Fibroblast of lung (primary cell): ENCODE results near the gene WNT7B. TPM values are rescaled to one million over a fixed set of nuclear protein-coding genes. Genes with fewer than 3 reads are reported as not detected.

ENCODE experiments used
- DNase-seq, 2 donors: peaks; one replicate each; pipeline versions ENCODE4 v3.0.0 to v3.0.0-alpha.2; 2010; ENCODE audit warnings: low read depth in 2 of 2
- H2AFZ ChIP-seq: 2 replicates; pipeline ENCODE4 v1.5.1; 2012; ENCODE audit warnings: low read length, control low read depth, inconsistent platforms
- H3K27ac ChIP-seq: 2 replicates; pipeline ENCODE4 v1.5.1; 2011; ENCODE audit warnings: low read length, control low read depth; ENCODE audit not compliant: insufficient read depth
- H3K27me3 ChIP-seq: 2 replicates; pipeline ENCODE4 v1.5.1; 2011; ENCODE audit warnings: mild to moderate bottlenecking, low read length; ENCODE audit not compliant: control insufficient read depth, insufficient read depth
- H3K36me3 ChIP-seq: 2 replicates; pipeline ENCODE4 v1.5.1; 2011; ENCODE audit warnings: low read length; ENCODE audit not compliant: control insufficient read depth, insufficient read depth
- H3K4me1 ChIP-seq: 2 replicates; pipeline ENCODE4 v1.5.1; 2011; ENCODE audit warnings: low read length; ENCODE audit not compliant: control insufficient read depth, insufficient read depth; ENCODE audit errors: extremely low read depth
- H3K4me2 ChIP-seq: 2 replicates; pipeline ENCODE4 v1.5.1; 2011; ENCODE audit warnings: low read length, control low read depth; ENCODE audit not compliant: insufficient read depth; ENCODE audit errors: extremely low read depth
- H3K4me3 ChIP-seq, 4 experiments: fragments of 200-600 bp in 1 of 4; sonication (generic) in 1 of 4; replicated peaks in 1 of 4; 2 replicates each; pipeline ENCODE4 v1.5.1; 2011 to 2016; ENCODE audit warnings: low read length in 4 of 4, low read depth in 3 of 4, mild to moderate bottlenecking in 3 of 4, control low read depth in 2 of 4, inconsistent platforms in 1 of 4, mixed read lengths in 1 of 4; ENCODE audit not compliant: insufficient read depth in 1 of 4; ENCODE audit errors: control extremely low read depth in 1 of 4
- H3K79me2 ChIP-seq: 2 replicates; pipeline ENCODE4 v1.5.1; 2012; ENCODE audit warnings: mild to moderate bottlenecking, low read length, inconsistent platforms; ENCODE audit not compliant: control insufficient read depth, insufficient read depth
- H3K9ac ChIP-seq: 2 replicates; pipeline ENCODE4 v1.5.1; 2011; ENCODE audit warnings: mild to moderate bottlenecking, low read length, control low read depth; ENCODE audit not compliant: insufficient read depth
- H3K9me3 ChIP-seq: 2 replicates; pipeline ENCODE4 v1.5.1; 2012; ENCODE audit warnings: low read depth, low read length; ENCODE audit not compliant: control insufficient read depth, insufficient read depth
- H4K20me1 ChIP-seq: 2 replicates; pipeline ENCODE4 v1.5.1; 2011; ENCODE audit warnings: low read length; ENCODE audit not compliant: control insufficient read depth, insufficient read depth; ENCODE audit errors: extremely low read depth
- EZH2 ChIP-seq: IDR thresholded peaks from 2 replicates; pipeline ENCODE4 v1.5.1; 2012; ENCODE audit warnings: low read length, control low read depth, mild to moderate bottlenecking; ENCODE audit errors: missing control alignments
- polyA plus RNA-seq, 2 donors: library from polyadenylated mRNA; depleted of rRNA in 1 of 2; stranded (reverse) in 1 of 2; unstranded in 1 of 2; fragments of >200 nt; gene quantifications; 2 replicates each; pipeline ENCODE4 v1.2.1, GENCODE V29; 2011 to 2012; ENCODE audit warnings: missing spikeins in 1 of 2
- total RNA-seq: library from RNA; depleted of rRNA; stranded (reverse); fragments of >200 nt; gene quantifications from 2 replicates; pipeline ENCODE4 v1.2.1, GENCODE V29; 2014
- TF ChIP-seq, protein P1 (sequence below), 2 donors: IDR thresholded peaks in 1 of 2; conservative IDR thresholded peaks in 1 of 2; 1 replicate in 1 of 2; 2 replicates in 1 of 2; pipeline ENCODE4 v1.5.1; 2011 to 2012; ENCODE audit warnings: low read length in 2 of 2, control low read depth in 1 of 2, inconsistent platforms in 1 of 2, low read depth in 1 of 2, mild to moderate bottlenecking in 1 of 2

WNT7B gene
- total and polyA plus RNA-seq, 2 donors (not counting 1 experiment from before 2014, with no cell fraction given), result 0.17 TPM; not detected in 1

GRCh38 chr22:45933506-45934167 is 43.3 kb downstream of the WNT7B start:
- Histone ChIP-seq H3K36me3 (no peaks in the 10 kb centered on the region), H3K9me3 (no peaks in the 10 kb centered on the region), H2AFZ (no peak overlapping the region), H3K4me3 (no peak overlapping the region), H3K27me3 (peaks cover 16% of the 10 kb centered on the region), H3K79me2 (no peaks in the 10 kb centered on the region), H3K4me2 (no peak overlapping the region), H3K27ac (no peak overlapping the region), H3K9ac (no peak overlapping the region), H4K20me1 (no peaks in the 10 kb centered on the region), H3K4me1 (peaks cover 4% of the 10 kb centered on the region)
- no peak for DNase-seq
- TF ChIP-seq, protein P1, sequence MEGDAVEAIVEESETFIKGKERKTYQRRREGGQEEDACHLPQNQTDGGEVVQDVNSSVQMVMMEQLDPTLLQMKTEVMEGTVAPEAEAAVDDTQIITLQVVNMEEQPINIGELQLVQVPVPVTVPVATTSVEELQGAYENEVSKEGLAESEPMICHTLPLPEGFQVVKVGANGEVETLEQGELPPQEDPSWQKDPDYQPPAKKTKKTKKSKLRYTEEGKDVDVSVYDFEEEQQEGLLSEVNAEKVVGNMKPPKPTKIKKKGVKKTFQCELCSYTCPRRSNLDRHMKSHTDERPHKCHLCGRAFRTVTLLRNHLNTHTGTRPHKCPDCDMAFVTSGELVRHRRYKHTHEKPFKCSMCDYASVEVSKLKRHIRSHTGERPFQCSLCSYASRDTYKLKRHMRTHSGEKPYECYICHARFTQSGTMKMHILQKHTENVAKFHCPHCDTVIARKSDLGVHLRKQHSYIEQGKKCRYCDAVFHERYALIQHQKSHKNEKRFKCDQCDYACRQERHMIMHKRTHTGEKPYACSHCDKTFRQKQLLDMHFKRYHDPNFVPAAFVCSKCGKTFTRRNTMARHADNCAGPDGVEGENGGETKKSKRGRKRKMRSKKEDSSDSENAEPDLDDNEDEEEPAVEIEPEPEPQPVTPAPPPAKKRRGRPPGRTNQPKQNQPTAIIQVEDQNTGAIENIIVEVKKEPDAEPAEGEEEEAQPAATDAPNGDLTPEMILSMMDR (conservative IDR thresholded peaks at IDR 0.05 in 1 of 2, IDR thresholded peaks at IDR 0.05 in 1 of 2; ENCODE audit: low read depth in 1 of 2, low read length in 2 of 2), result no peak
- peak; percentile 32 for TF ChIP-seq EZH2

GRCh38 chr22:45932071-45932470 is 44.9 kb downstream of the WNT7B start:
- Histone ChIP-seq H3K4me2 (no peak overlapping the region), H3K79me2 (no peaks in the 10 kb centered on the region), H3K9ac (no peak overlapping the region), H4K20me1 (no peaks in the 10 kb centered on the region), H3K4me3 (no peak overlapping the region), H2AFZ (no peak overlapping the region), H3K27ac (no peak overlapping the region), H3K27me3 (peaks cover 16% of the 10 kb centered on the region), H3K36me3 (no peaks in the 10 kb centered on the region), H3K9me3 (no peaks in the 10 kb centered on the region), H3K4me1 (peaks cover 4% of the 10 kb centered on the region)
- TF ChIP-seq, protein P1 (conservative IDR thresholded peaks at IDR 0.05 in 1 of 2, IDR thresholded peaks at IDR 0.05 in 1 of 2; ENCODE audit: low read depth in 1 of 2, low read length in 2 of 2), result no peak
- TF ChIP-seq EZH2, result no peak
- peak in 1 of 2 donors; percentile 67 for DNase-seq

- DNase-seq, result no peak
- no peak overlapping the region for H3K4me3 ChIP-seq
- H3K4me1 ChIP-seq, result peaks cover 4% of the 10 kb centered on the region
- no peaks in the 10 kb centered on the region for H4K20me1 ChIP-seq
- no peaks in the 10 kb centered on the region for H3K79me2 ChIP-seq
- peaks cover 6% of the 10 kb centered on the region for H3K27me3 ChIP-seq
- H3K9ac ChIP-seq, result no peak overlapping the region
- H3K36me3 ChIP-seq, result no peaks in the 10 kb centered on the region
- H3K27ac ChIP-seq, result no peak overlapping the region
- no peaks in the 10 kb centered on the region for H3K9me3 ChIP-seq
- no peak overlapping the region for H2AFZ ChIP-seq
- no peak overlapping the region for H3K4me2 ChIP-seq
- TF ChIP-seq, protein P1 (conservative IDR thresholded peaks at IDR 0.05 in 1 of 2, IDR thresholded peaks at IDR 0.05 in 1 of 2; ENCODE audit: low read depth in 1 of 2, low read length in 2 of 2), result no peak
- no peak for TF ChIP-seq EZH2
These were observed 45.9 kb downstream of the WNT7B start for GRCh38 chr22:45931042-45931441.
